Stromal cell of bone marrow (primary cell): Measurements from ENCODE around the gene S100A1.
"Not testable (repeated sequence)": the region's sequence is repeated elsewhere in the genome, so short reads cannot be mapped to it uniquely, and the experiment has no call there.

Experiments
- DNase-seq: peaks from one replicate; pipeline ENCODE4 v3.0.0-alpha.2; 2012; ENCODE audit warnings: low read depth

Gene S100A1

GRCh38 chr1:153627715-153628626 is at the start of gene S100A1:
Gene S100A1, plus strand, starts transcription at chr1:153628434. Its CDS starts 2,088 bp downstream, at chr1:153630522.
- no peak for DNase-seq

- DNase-seq = no peak
These were observed 49.7 kb upstream of the S100A1 start for GRCh38 chr1:153578490-153578889.

- no peak for DNase-seq
These were observed 49.3 kb upstream of the S100A1 start for GRCh38 chr1:153578936-153579335.

GRCh38 chr1:153582836-153583235 is 45.4 kb upstream of the S100A1 start:
- not testable (repeated sequence) for DNase-seq

GRCh38 chr1:153583514-153583913 is 44.7 kb upstream of the S100A1 start:
- DNase-seq = not testable (repeated sequence)

GRCh38 chr1:153583976-153584375 is 44.3 kb upstream of the S100A1 start:
- no peak for DNase-seq

- no peak for DNase-seq
These were observed 43.2 kb upstream of the S100A1 start for GRCh38 chr1:153585006-153585405.

- DNase-seq = no peak
These were observed 41.9 kb upstream of the S100A1 start for GRCh38 chr1:153586347-153586746.

- no peak for DNase-seq
These were observed 40.9 kb upstream of the S100A1 start for GRCh38 chr1:153587314-153587713.

GRCh38 chr1:153588033-153588432 is 40.2 kb upstream of the S100A1 start:
- not testable (repeated sequence) for DNase-seq

- DNase-seq = no peak
These were observed 39.8 kb upstream of the S100A1 start for GRCh38 chr1:153588482-153588881.

GRCh38 chr1:153592748-153593147 is 35.5 kb upstream of the S100A1 start:
- DNase-seq = no peak

GRCh38 chr1:153597206-153597605 is 31.0 kb upstream of the S100A1 start:
- peak; percentile 56 for DNase-seq

- DNase-seq = peak; percentile 54
These were observed 29.7 kb upstream of the S100A1 start for GRCh38 chr1:153598309-153599172.

GRCh38 chr1:153599847-153600246 is 28.4 kb upstream of the S100A1 start:
- DNase-seq = no peak

GRCh38 chr1:153602749-153603148 is 25.5 kb upstream of the S100A1 start:
- DNase-seq = no peak

GRCh38 chr1:153606194-153606593 is 22.0 kb upstream of the S100A1 start:
- no peak for DNase-seq

- no peak for DNase-seq
These were observed 20.9 kb upstream of the S100A1 start for GRCh38 chr1:153607381-153607780.

GRCh38 chr1:153608089-153608682 is 20.0 kb upstream of the S100A1 start:
- no peak for DNase-seq

- peak; percentile 67 for DNase-seq
These were observed 19.3 kb upstream of the S100A1 start for GRCh38 chr1:153608742-153609584.

- DNase-seq = no peak
These were observed 18.7 kb upstream of the S100A1 start for GRCh38 chr1:153609585-153609907.

GRCh38 chr1:153610334-153610733 is 17.9 kb upstream of the S100A1 start:
- DNase-seq = no peak
